Mucosa of stomach (tissue), 1 donor: Measurements from ENCODE around the gene MEF2D.

ENCODE experiments used
- H3K27me3 ChIP-seq: one replicate; pipeline ENCODE4 v1.7.0; 2013; ENCODE audit warnings: mild to moderate bottlenecking, low read length; ENCODE audit not compliant: control insufficient read depth, insufficient read depth
- H3K36me3 ChIP-seq: one replicate; pipeline ENCODE4 v1.7.0; 2013; ENCODE audit warnings: low read length; ENCODE audit not compliant: control insufficient read depth, insufficient read depth
- H3K4me1 ChIP-seq: one replicate; pipeline ENCODE4 v1.7.0; 2013; ENCODE audit warnings: mild to moderate bottlenecking, low read length; ENCODE audit not compliant: control insufficient read depth, insufficient read depth
- H3K4me3 ChIP-seq: one replicate; pipeline ENCODE4 v1.7.0; 2013; ENCODE audit warnings: low read length
- H3K9ac ChIP-seq: one replicate; pipeline ENCODE4 v1.7.0; 2013; ENCODE audit warnings: mild to moderate bottlenecking, low read length, moderate library complexity
- H3K9me3 ChIP-seq: one replicate; pipeline ENCODE4 v1.7.0; 2013; ENCODE audit warnings: mild to moderate bottlenecking, low read length, moderate library complexity; ENCODE audit not compliant: control insufficient read depth
- donor health status: Pancreatic carcinoma.

The MEF2D gene

DNA sequence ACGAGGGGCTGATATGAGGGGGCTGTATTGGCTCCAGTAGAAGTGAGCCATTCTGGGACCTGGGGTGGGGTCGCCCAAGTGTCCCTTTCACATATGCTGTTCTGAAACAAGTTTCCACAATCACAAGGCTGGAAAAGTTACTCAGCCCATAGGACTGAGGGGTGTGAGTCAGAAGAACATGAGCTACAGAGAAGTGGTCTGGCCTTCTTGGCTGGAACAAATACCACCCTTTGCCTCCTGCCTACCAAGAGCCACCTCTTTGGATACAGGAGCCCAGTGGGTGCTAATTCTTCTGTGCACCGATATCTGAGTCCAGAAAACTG lies 42.4 kb downstream of the MEF2D start:
- Histone ChIP-seq H3K27me3 (no peaks in the 10 kb centered on the region), H3K4me1 (peaks cover 18% of the 10 kb centered on the region), H3K9me3 (no peaks in the 10 kb centered on the region), H3K4me3 (no peak overlapping the region), H3K36me3 (no peaks in the 10 kb centered on the region), H3K9ac (peak overlapping the region; percentile 7)

GRCh38 chr1:156456625-156457465 lies 43.7 kb downstream of the MEF2D start:
- no peaks in the 10 kb centered on the region for H3K36me3 ChIP-seq
- H3K4me1 ChIP-seq: peaks cover 12% of the 10 kb centered on the region
- H3K4me3 ChIP-seq: peak overlapping the region; percentile 25
- H3K9ac ChIP-seq: peak overlapping the region; percentile 87
- H3K9me3 ChIP-seq: no peaks in the 10 kb centered on the region
- H3K27me3 ChIP-seq: no peaks in the 10 kb centered on the region

- Histone ChIP-seq H3K36me3 (no peaks in the 10 kb centered on the region), H3K9ac (no peak overlapping the region), H3K4me3 (no peak overlapping the region), H3K4me1 (peaks cover 8% of the 10 kb centered on the region), H3K27me3 (no peaks in the 10 kb centered on the region), H3K9me3 (no peaks in the 10 kb centered on the region)
Observed at GRCh38 chr1:156455362-156455761, 45.2 kb downstream of the MEF2D start.

DNA sequence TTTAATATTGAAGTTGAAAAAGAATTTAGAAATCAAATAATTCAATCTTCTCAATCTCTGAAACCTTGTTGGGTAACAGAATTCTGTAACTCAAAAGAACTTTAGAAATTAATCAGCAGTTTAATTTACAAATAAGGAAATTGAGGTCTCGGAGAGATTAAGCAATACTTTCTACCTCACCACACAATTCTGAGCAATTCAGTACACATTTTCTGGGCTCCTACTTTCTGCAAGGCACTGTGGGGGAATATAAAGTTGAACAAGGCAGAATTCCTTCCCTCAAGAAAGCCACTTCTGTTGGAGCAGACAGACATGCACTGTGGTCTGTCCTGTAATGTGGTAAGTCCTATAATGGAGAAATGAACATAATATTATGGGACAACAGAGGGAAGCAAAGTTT lies 47.7 kb downstream of the MEF2D start:
- peaks cover 3% of the 10 kb centered on the region for H3K4me1 ChIP-seq
- no peaks in the 10 kb centered on the region for H3K9me3 ChIP-seq
- H3K27me3 ChIP-seq: peaks cover 3% of the 10 kb centered on the region
- no peak overlapping the region for H3K9ac ChIP-seq
- no peak overlapping the region for H3K4me3 ChIP-seq
- H3K36me3 ChIP-seq: no peaks in the 10 kb centered on the region

GRCh38 chr1:156451505-156452160 lies 48.9 kb downstream of the MEF2D start:
- Histone ChIP-seq H3K9ac (no peak overlapping the region), H3K9me3 (no peaks in the 10 kb centered on the region), H3K4me1 (no peaks in the 10 kb centered on the region), H3K4me3 (no peak overlapping the region), H3K36me3 (no peaks in the 10 kb centered on the region), H3K27me3 (peaks cover 3% of the 10 kb centered on the region)

DNA sequence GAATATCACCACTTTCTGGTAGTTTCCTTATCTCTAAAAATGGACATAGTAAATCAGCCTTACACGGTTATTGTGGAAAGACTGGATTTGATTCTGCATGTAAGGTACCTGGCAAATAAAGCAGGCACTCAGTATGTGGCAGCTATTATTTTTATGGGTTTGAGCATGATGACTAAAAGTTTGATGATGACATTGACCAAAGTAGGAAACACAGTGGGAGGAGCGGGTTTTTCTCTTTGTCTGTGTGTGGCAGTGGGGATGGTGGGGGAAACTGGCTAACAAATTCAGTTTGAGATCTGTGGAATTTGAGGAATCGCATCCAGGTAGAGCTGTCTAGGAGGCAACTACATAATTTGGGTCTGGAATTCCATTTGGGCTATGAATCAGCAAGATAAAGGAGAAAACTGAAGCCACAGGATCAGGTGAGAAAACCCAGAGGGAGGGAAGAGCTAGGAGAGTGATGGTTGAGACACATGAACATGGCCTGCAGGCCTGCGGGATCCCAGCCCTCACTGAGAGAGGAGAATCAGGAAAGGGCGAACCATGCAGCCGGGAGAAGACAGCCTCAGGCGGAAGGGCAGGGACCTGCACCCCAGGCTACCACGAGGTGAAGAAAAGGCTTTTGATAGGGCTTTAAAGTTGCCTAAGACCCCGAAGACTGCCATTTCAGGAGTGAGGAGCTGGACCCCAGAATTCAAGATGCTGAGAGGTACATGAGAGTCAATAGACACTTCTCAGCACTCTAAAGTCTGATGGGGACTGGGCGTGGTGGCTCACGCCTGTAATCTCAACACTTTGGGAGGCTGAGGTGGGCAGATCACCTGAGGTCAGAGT lies 52.2 kb downstream of the MEF2D start:
- Histone ChIP-seq H3K9me3 (no peaks in the 10 kb centered on the region), H3K27me3 (peaks cover 22% of the 10 kb centered on the region), H3K36me3 (no peaks in the 10 kb centered on the region), H3K4me3 (no peak overlapping the region), H3K9ac (no peak overlapping the region), H3K4me1 (peaks cover 8% of the 10 kb centered on the region)

DNA sequence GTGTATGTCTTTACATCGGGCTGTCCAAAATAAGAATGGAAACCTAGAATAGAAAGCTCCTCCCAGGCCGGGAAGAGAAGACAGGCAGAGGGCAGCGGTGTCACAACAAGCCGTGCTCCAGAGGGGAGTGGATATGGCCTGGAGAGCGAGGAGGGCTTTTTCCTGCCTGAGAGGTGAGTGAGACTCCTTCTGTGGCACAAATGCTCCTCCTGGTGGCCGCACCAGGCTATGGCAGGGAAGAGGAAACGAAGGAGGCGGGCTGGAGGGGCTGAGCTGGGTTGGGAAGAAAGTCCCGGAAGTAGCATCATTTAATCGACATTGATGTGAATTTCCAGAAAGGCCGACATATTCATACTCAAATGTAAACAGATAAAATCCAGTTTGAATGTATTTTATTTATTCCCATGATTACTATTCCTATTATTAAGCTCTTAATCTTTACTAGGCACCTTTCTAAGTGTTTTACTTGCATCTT lies 54.7 kb downstream of the MEF2D start:
- no peak overlapping the region for H3K4me3 ChIP-seq
- H3K4me1 ChIP-seq: peaks cover 8% of the 10 kb centered on the region
- no peak overlapping the region for H3K9ac ChIP-seq
- H3K36me3 ChIP-seq: no peaks in the 10 kb centered on the region
- no peaks in the 10 kb centered on the region for H3K9me3 ChIP-seq
- peaks cover 47% of the 10 kb centered on the region for H3K27me3 ChIP-seq

GRCh38 chr1:156444407-156445001 lies 56.1 kb downstream of the MEF2D start:
- no peaks in the 10 kb centered on the region for H3K9me3 ChIP-seq
- no peak overlapping the region for H3K4me3 ChIP-seq
- H3K27me3 ChIP-seq: peaks cover 60% of the 10 kb centered on the region
- no peaks in the 10 kb centered on the region for H3K36me3 ChIP-seq
- H3K4me1 ChIP-seq: peaks cover 8% of the 10 kb centered on the region
- H3K9ac ChIP-seq: no peak overlapping the region

- H3K9ac ChIP-seq: no peak overlapping the region
- H3K4me3 ChIP-seq: no peak overlapping the region
- no peaks in the 10 kb centered on the region for H3K9me3 ChIP-seq
- no peaks in the 10 kb centered on the region for H3K36me3 ChIP-seq
- H3K27me3 ChIP-seq: peaks cover 70% of the 10 kb centered on the region
- H3K4me1 ChIP-seq: peaks cover 8% of the 10 kb centered on the region
Observed at GRCh38 chr1:156443286-156443685, 57.3 kb downstream of the MEF2D start.

DNA sequence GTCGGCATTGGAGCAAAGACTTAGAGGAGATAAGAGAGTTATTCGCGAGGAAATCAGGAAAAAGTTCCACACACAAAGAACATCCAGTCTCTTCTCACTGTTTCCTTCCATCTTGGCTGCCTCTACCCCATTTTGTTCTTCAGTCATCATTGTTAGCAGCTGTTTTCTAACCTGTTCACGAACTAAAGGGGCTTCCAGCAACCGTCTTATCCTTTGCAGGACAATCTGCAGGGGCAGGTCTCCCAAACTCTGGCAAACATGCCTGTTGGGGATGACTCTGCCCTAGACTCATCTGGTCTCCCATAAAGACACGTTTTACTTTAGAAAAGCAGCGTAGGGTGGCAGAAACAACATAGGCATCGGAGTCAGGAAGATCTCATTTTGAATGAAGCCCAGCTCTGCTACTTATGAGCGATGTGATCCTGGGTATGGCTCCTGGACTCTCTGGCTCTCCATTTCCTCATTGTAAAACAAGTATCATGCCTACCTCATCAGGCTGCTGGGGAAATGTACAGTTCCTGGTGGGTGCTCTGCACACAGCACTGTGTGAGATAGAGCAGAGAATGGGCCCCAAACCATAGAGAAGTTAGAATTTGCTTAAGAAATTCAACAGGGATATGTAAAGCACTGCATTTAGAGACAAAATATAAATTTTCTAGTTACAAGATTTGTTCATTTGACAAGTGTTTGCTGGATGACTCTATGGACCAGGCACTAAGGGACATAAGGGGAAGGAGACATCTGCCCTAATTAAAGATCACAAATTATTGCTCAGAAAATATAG lies 59.7 kb downstream of the MEF2D start:
- H3K36me3 ChIP-seq: no peaks in the 10 kb centered on the region
- H3K4me1 ChIP-seq: peaks cover 11% of the 10 kb centered on the region
- H3K27me3 ChIP-seq: peaks cover 93% of the 10 kb centered on the region
- no peak overlapping the region for H3K9ac ChIP-seq
- H3K4me3 ChIP-seq: no peak overlapping the region
- H3K9me3 ChIP-seq: no peaks in the 10 kb centered on the region

DNA sequence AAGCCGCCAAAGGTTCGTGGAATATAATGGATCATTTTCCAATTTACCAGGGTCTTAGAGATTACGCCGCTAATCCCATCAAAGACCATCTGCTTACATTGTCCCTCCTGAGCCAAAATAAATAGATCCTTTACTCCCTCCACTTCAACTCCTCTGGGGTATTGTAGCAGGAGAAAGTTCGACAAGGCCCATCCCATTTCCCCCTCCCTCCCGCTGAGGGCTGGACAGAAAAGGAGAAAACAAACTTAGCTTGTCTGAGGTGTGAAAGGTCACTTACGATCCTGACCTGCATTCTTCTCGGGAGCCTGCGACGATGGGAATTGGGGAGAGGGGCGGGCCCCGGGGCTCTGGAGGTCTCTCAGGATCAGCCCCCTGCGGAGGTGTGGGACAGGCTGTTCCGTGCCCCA lies 60.8 kb downstream of the MEF2D start:
- Histone ChIP-seq H3K4me3 (no peak overlapping the region), H3K9me3 (no peaks in the 10 kb centered on the region), H3K27me3 (peaks cover 97% of the 10 kb centered on the region), H3K36me3 (no peaks in the 10 kb centered on the region), H3K9ac (no peak overlapping the region), H3K4me1 (peaks cover 17% of the 10 kb centered on the region)
